ENCODE measurements around the gene SLC22A9. TPM values are rescaled to one million over a fixed set of nuclear protein-coding genes. Genes with fewer than 3 reads are reported as not detected.

Gene SLC22A9
- total RNA-seq, 1 experiment from 2014 or later: not detected

DNA sequence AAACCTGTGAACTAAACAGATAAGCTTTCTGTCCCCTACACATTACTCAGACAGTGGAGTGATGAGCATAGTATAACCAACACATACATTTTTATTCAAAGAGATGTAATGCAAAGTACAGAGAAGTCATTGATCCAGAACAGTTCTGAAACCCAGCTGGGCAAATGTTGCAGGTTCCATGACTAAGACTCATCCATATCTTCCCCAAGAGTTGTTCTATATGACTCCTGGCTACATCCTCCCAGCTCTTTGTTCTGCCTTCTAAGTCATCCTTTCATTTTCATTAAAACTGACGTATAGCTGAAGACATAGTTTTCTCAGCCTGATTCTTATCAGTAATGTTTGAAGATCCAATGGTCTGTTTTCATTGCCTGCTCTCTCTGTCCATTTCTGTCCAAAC, 74.1 kb downstream of the SLC22A9 start:
- H3K4me1 ChIP-seq (ENCODE audit: insufficient read depth, low read length): no peaks in the 10 kb centered on the region
- no peak overlapping the region for H3K4me2 ChIP-seq (ENCODE audit: low read length)
- no peak overlapping the region for H3K4me3 ChIP-seq (ENCODE audit: low read length)
- no peaks in the 10 kb centered on the region for H3K36me3 ChIP-seq (ENCODE audit: low read depth, low read length)
- H3K9ac ChIP-seq (ENCODE audit: low read length): no peak overlapping the region
- no peak for DNase-seq
- BruUV-seq (replicated peaks): no TSS peak
- H3K9me3 ChIP-seq (ENCODE audit: low read length): no peaks in the 10 kb centered on the region
- ChIA-PET CTCF (no interaction called here), POLR2A (ENCODE audit: unreplicated experiment) (no interaction called here)
- no peaks in the 10 kb centered on the region for H3K79me2 ChIP-seq (ENCODE audit: low read length)
- no peaks in the 10 kb centered on the region for H3K9me2 ChIP-seq (replicated peaks; ENCODE audit: low read length)
- H2AFZ ChIP-seq (ENCODE audit: low read length): no peak overlapping the region
- no peaks in the 10 kb centered on the region for H3F3A ChIP-seq (ENCODE audit: low read length, unreplicated experiment)
- peaks cover 10% of the 10 kb centered on the region; the same call in 1 of the 2 replicates for H3K27me3 ChIP-seq (ENCODE audit: low read length)
- H3K27ac ChIP-seq (ENCODE audit: low read length): no peak overlapping the region
- TF ChIP-seq EZH2phosphoT487 (IDR thresholded peaks at IDR 0.05; ENCODE audit: borderline replicate concordance, low read length) (no peak), EZH2 (IDR thresholded peaks at IDR 0.05; ENCODE audit: low read length, unreplicated experiment) (no peak)
- TF ChIP-seq, protein P1, sequence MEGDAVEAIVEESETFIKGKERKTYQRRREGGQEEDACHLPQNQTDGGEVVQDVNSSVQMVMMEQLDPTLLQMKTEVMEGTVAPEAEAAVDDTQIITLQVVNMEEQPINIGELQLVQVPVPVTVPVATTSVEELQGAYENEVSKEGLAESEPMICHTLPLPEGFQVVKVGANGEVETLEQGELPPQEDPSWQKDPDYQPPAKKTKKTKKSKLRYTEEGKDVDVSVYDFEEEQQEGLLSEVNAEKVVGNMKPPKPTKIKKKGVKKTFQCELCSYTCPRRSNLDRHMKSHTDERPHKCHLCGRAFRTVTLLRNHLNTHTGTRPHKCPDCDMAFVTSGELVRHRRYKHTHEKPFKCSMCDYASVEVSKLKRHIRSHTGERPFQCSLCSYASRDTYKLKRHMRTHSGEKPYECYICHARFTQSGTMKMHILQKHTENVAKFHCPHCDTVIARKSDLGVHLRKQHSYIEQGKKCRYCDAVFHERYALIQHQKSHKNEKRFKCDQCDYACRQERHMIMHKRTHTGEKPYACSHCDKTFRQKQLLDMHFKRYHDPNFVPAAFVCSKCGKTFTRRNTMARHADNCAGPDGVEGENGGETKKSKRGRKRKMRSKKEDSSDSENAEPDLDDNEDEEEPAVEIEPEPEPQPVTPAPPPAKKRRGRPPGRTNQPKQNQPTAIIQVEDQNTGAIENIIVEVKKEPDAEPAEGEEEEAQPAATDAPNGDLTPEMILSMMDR (conservative IDR thresholded peaks at IDR 0.05; ENCODE audit: low read depth, low read length): no peak
- ATAC-seq: no peak
- no peaks in the 10 kb centered on the region for H4K20me1 ChIP-seq (ENCODE audit: low read length)
- intact Hi-C loops (cut with micrococcal nuclease): no loop called here

DNA sequence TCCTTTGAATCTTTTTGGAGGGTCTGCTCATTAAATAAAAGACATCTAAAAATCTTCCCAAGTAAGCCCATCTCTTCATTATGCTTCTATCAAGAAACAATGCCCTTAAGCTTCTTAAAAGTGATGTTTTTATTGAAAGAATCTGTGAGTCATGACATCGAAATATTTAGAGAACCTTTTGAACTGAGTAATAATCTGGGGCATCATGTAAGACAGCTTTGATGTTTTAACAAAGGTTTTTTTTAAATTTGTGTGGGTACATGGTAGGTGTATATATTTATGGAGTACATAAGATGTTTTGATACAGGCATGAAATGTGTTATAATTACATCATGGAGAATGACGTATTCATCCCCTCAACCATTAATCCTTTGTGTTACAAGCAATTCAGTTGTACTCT, 74.6 kb downstream of the SLC22A9 start:
- intact Hi-C loops (cut with micrococcal nuclease): no loop called here
- Histone ChIP-seq H3K9ac (ENCODE audit: low read length) (no peak overlapping the region), H3K79me2 (ENCODE audit: low read length) (no peaks in the 10 kb centered on the region), H3K4me2 (ENCODE audit: low read length) (no peak overlapping the region), H2AFZ (ENCODE audit: low read length) (no peak overlapping the region), H3K36me3 (ENCODE audit: low read depth, low read length) (no peaks in the 10 kb centered on the region), H3K9me2 (replicated peaks; ENCODE audit: low read length) (no peaks in the 10 kb centered on the region), H3K4me1 (ENCODE audit: insufficient read depth, low read length) (no peaks in the 10 kb centered on the region), H3K27ac (ENCODE audit: low read length) (no peak overlapping the region), H3F3A (ENCODE audit: low read length, unreplicated experiment) (no peaks in the 10 kb centered on the region), H3K9me3 (ENCODE audit: low read length) (no peaks in the 10 kb centered on the region), H3K27me3 (ENCODE audit: low read length) (peaks cover 13% of the 10 kb centered on the region; the same call in 1 of the 2 replicates), H3K4me3 (ENCODE audit: low read length) (no peak overlapping the region), H4K20me1 (ENCODE audit: low read length) (no peaks in the 10 kb centered on the region)
- ChIA-PET CTCF (no interaction called here), POLR2A (ENCODE audit: unreplicated experiment) (no interaction called here)
- DNase-seq (peak; percentile 18), ATAC-seq (no peak)
- TF ChIP-seq EZH2phosphoT487 (IDR thresholded peaks at IDR 0.05; ENCODE audit: borderline replicate concordance, low read length) (no peak), EZH2 (IDR thresholded peaks at IDR 0.05; ENCODE audit: low read length, unreplicated experiment) (no peak)
- TF ChIP-seq, protein P1 (conservative IDR thresholded peaks at IDR 0.05; ENCODE audit: low read depth, low read length): no peak
- BruUV-seq (replicated peaks): no TSS peak

DNA sequence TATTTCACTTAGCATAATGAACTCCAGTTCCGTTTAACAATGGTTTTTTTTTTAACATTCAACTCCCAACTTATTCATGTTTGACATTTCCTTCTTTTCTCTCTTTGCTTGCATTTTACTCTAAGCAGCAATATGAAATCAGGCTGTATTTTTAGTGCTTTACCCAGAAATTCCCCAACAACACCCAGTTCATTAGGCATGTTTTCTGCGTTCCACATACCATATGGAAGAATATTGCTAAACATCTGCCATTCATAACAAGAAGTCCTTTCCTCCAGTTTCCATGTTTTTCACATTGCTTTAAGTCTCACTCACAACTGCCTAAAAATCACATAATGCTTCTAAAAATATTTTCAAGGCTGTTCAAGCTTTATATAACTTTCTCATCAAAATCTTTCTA, 75.5 kb downstream of the SLC22A9 start:
- H3K9me3 ChIP-seq (ENCODE audit: low read length): no peaks in the 10 kb centered on the region
- H3K79me2 ChIP-seq (ENCODE audit: low read length): no peaks in the 10 kb centered on the region
- TF ChIP-seq, protein P1 (conservative IDR thresholded peaks at IDR 0.05; ENCODE audit: low read depth, low read length): no peak
- TF ChIP-seq EZH2phosphoT487 (IDR thresholded peaks at IDR 0.05; ENCODE audit: borderline replicate concordance, low read length) (no peak), EZH2 (IDR thresholded peaks at IDR 0.05; ENCODE audit: low read length, unreplicated experiment) (no peak)
- BruUV-seq (replicated peaks): no TSS peak
- H3K36me3 ChIP-seq (ENCODE audit: low read depth, low read length): no peaks in the 10 kb centered on the region
- H3K9me2 ChIP-seq (replicated peaks; ENCODE audit: low read length): no peaks in the 10 kb centered on the region
- peaks cover 17% of the 10 kb centered on the region; the same call in 1 of the 2 replicates for H3K27me3 ChIP-seq (ENCODE audit: low read length)
- intact Hi-C loops (cut with micrococcal nuclease): no loop called here
- no peak overlapping the region for H3K9ac ChIP-seq (ENCODE audit: low read length)
- POLR2A ChIA-PET (ENCODE audit: unreplicated experiment): no interaction called here
- no peak for ATAC-seq
- no peaks in the 10 kb centered on the region for H3K4me1 ChIP-seq (ENCODE audit: insufficient read depth, low read length)
- no peak for DNase-seq
- H3K4me2 ChIP-seq (ENCODE audit: low read length): no peak overlapping the region
- no peak overlapping the region for H3K27ac ChIP-seq (ENCODE audit: low read length)
- CTCF ChIA-PET: no interaction called here
- H2AFZ ChIP-seq (ENCODE audit: low read length): no peak overlapping the region
- no peaks in the 10 kb centered on the region for H3F3A ChIP-seq (ENCODE audit: low read length, unreplicated experiment)
- no peaks in the 10 kb centered on the region for H4K20me1 ChIP-seq (ENCODE audit: low read length)
- H3K4me3 ChIP-seq (ENCODE audit: low read length): no peak overlapping the region
